Cardiac muscle cell (in vitro differentiated cells and primary cell): ENCODE results near the gene CNTFR. TPM values are rescaled to one million over a fixed set of nuclear protein-coding genes. Genes with fewer than 3 reads are reported as not detected.

Experiments
- DNase-seq, 2 donors: peaks; one replicate each; pipeline versions ENCODE4 v3.0.0 to v3.0.0-alpha.2; 2010 to 2017; ENCODE audit warnings: low read depth in 1 of 2, low spot score in 1 of 2
- H3K27ac ChIP-seq: fragments of 200-600 bp; sonication (generic); 2 replicates; pipeline ENCODE4 v1.5.1; 2016
- H3K27me3 ChIP-seq: fragments of 200-600 bp; sonication (generic); 2 replicates; pipeline ENCODE4 v1.6.0; 2016; ENCODE audit warnings: control low read depth
- H3K36me3 ChIP-seq: fragments of 200-600 bp; sonication (generic); 2 replicates; pipeline ENCODE4 v1.5.1; 2016; ENCODE audit warnings: control low read depth
- H3K4me1 ChIP-seq: fragments of 200-600 bp; sonication (generic); 2 replicates; pipeline ENCODE4 v1.8.1; 2017; ENCODE audit warnings: low read depth, mild to moderate bottlenecking, mixed run types
- H3K4me3 ChIP-seq: fragments of 200-600 bp; sonication (generic); 2 replicates; pipeline ENCODE4 v1.5.1; 2016; ENCODE audit warnings: mild to moderate bottlenecking
- H3K9me3 ChIP-seq: fragments of 200-600 bp; sonication (generic); 2 replicates; pipeline ENCODE4 v1.5.1; 2017; ENCODE audit warnings: low read depth, mild to moderate bottlenecking, control low read depth
- polyA plus RNA-seq: library from polyadenylated mRNA; unstranded; fragments of >200 nt; fragmentation: Nextera tagmentation; extraction: Ambion mirVana; gene quantifications from 2 replicates; pipeline ENCODE4 v1.2.1, GENCODE V29; 2016
- total RNA-seq: library from RNA; depleted of rRNA; stranded (reverse); fragments of >200 nt; gene quantifications from 2 replicates; pipeline ENCODE4 v1.2.3, GENCODE V29; 2016
- TF ChIP-seq, protein P1 (sequence below): IDR thresholded peaks from 2 replicates; pipeline ENCODE4 v1.5.1; 2012; ENCODE audit warnings: low read depth, mild to moderate bottlenecking, low read length

Gene CNTFR
- total and polyA plus RNA-seq, 2 experiments from 2014 or later, result 15.5 to 29.8 TPM

GRCh38 chr9:34553511-34554021, 36.0 kb downstream of the CNTFR start:
- Histone ChIP-seq H3K36me3 (no peaks in the 10 kb centered on the region), H3K27me3 (no peaks in the 10 kb centered on the region), H3K9me3 (no peaks in the 10 kb centered on the region), H3K4me3 (no peak overlapping the region), H3K4me1 (peaks cover 40% of the 10 kb centered on the region), H3K27ac (peak overlapping the region; percentile 41)
- DNase-seq, result no peak
- TF ChIP-seq, protein P1, sequence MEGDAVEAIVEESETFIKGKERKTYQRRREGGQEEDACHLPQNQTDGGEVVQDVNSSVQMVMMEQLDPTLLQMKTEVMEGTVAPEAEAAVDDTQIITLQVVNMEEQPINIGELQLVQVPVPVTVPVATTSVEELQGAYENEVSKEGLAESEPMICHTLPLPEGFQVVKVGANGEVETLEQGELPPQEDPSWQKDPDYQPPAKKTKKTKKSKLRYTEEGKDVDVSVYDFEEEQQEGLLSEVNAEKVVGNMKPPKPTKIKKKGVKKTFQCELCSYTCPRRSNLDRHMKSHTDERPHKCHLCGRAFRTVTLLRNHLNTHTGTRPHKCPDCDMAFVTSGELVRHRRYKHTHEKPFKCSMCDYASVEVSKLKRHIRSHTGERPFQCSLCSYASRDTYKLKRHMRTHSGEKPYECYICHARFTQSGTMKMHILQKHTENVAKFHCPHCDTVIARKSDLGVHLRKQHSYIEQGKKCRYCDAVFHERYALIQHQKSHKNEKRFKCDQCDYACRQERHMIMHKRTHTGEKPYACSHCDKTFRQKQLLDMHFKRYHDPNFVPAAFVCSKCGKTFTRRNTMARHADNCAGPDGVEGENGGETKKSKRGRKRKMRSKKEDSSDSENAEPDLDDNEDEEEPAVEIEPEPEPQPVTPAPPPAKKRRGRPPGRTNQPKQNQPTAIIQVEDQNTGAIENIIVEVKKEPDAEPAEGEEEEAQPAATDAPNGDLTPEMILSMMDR, result no peak

DNA sequence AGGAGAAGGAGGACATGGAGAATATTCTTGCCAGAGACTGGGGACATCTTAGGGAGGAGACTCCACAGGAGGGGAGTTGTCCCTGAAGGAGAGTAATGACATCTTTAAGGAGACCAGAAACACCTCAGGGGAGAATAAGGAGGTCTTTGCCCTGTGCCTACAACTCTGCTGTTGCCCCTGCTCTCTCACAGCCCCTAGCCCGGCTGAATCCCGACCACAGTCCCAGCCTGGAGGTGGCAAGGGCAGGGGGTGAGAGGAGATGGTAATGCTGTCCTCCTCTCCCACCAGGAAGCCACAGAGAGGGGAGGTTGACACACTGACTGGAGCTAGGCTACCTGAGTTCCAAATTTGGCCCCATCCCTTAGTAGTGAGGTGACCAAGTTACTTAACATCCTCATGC, 36.5 kb downstream of the CNTFR start:
- TF ChIP-seq, protein P1, result no peak
- Histone ChIP-seq H3K36me3 (no peaks in the 10 kb centered on the region), H3K27me3 (no peaks in the 10 kb centered on the region), H3K4me1 (peaks cover 35% of the 10 kb centered on the region), H3K9me3 (no peaks in the 10 kb centered on the region), H3K27ac (no peak overlapping the region), H3K4me3 (no peak overlapping the region)
- no peak for DNase-seq

- Histone ChIP-seq H3K9me3 (no peaks in the 10 kb centered on the region), H3K27me3 (no peaks in the 10 kb centered on the region), H3K4me3 (no peak overlapping the region), H3K4me1 (peaks cover 31% of the 10 kb centered on the region), H3K27ac (no peak overlapping the region), H3K36me3 (no peaks in the 10 kb centered on the region)
- DNase-seq, result no peak
- TF ChIP-seq, protein P1, result no peak
These were observed 36.9 kb downstream of the CNTFR start for GRCh38 chr9:34552606-34552981.

DNA sequence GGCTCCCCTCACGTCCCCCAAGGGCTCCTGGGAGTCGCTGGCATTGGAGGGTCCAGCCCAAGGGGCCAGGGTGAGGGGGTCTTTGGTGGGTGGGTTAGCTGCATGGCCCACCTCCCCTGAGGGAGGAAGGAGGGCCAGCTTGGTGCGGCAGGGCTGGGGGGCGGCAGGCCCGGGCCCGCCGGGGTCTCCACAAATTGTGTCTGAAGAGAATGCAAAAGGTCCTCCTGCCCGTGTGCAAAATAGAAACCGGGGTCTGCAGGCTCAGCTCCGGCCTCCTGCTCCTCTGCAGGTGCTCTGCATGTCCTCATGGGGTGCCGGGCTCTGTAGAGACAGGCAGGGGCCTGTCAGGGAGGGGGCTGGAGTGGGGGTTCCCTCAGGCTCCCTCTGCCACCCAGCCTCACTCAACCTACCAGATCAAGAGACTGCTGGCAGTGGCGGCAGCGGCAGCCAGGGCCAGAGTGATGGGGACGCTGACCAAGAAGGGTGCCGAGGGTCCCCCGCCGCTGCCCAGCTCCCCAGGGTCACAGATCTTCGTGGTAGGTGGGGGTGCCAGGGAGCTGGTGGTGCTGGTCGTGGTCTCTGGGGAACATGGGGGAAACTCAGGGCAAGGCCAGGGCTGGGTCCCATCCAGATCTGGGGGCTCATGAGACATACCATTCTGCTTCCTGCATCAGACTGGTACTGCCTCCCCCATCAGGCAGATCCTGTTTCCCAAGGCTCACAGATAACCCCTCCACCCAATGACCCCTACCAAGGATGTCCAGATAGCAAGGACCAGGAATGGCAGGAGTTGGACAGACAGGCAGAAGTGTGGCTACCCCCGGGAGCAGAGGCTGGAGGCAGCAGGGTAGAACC, 37.5 kb downstream of the CNTFR start:
- H3K27me3 ChIP-seq, result no peaks in the 10 kb centered on the region
- no peak overlapping the region for H3K4me3 ChIP-seq
- TF ChIP-seq, protein P1, result no peak
- H3K36me3 ChIP-seq, result no peaks in the 10 kb centered on the region
- peaks cover 25% of the 10 kb centered on the region for H3K4me1 ChIP-seq
- no peaks in the 10 kb centered on the region for H3K9me3 ChIP-seq
- H3K27ac ChIP-seq, result no peak overlapping the region
- DNase-seq, result no peak

DNA sequence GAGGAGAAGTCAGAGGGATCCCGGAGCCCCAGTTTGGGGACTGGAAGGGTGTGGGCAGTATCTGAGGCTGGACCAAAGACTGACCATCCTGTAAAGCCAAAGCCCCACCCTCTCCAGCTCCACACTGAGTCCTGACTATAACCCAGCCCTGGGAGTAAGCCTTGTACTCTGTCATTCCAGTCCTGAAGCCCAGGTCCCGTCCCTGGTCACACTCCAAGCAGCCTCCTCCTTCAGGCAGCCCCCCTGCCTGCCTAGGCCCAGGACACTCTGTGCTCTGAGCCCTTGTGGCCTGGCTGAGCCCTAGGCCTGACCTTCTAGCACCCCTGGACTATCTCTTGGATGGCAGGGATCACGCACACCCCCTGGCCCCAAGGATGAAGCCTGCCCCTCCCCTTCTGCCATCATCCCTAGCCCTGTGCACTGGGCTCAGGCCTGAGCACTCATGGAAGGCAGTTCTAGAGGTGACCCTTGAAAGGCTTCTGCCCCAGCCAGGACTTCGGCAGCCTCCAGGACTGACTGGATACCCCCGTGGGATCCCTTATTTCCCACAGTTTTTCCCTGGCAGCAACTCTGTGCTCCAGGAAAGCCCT, 38.7 kb downstream of the CNTFR start:
- peaks cover 20% of the 10 kb centered on the region for H3K4me1 ChIP-seq
- H3K4me3 ChIP-seq, result no peak overlapping the region
- H3K36me3 ChIP-seq, result no peaks in the 10 kb centered on the region
- no peaks in the 10 kb centered on the region for H3K27me3 ChIP-seq
- TF ChIP-seq, protein P1, result no peak
- no peaks in the 10 kb centered on the region for H3K9me3 ChIP-seq
- no peak for DNase-seq
- no peak overlapping the region for H3K27ac ChIP-seq
